Esophagus muscularis mucosa (tissue), 3 donors: ENCODE measurements around the gene POMT1.

ENCODE experiments used
- CTCF ChIP-seq, 3 experiments: fragments of 200-600 bp in 2 of 3; fragments of 450-650 bp in 1 of 3; sonication (generic) in 2 of 3; IDR thresholded peaks; one replicate each; pipeline ENCODE4 v1.5.1; 2017 to 2019; ENCODE audit warnings: antibody characterized with exemption in 3 of 3, mild to moderate bottlenecking in 2 of 3, moderate library complexity in 1 of 3
- POLR2A ChIP-seq: fragments of 450-650 bp; IDR thresholded peaks from one replicate; pipeline ENCODE4 v1.6.1; 2017; ENCODE audit warnings: antibody characterized with exemption, moderate library complexity, mild to moderate bottlenecking, low read depth
- POLR2AphosphoS5 ChIP-seq, 2 donors: sonication (generic); formaldehyde crosslinking; IDR thresholded peaks; one replicate each; pipeline ENCODE4 v1.6.1; 2017; ENCODE audit warnings: antibody characterized with exemption in 2 of 2

GRCh38 chr9:131500939-131501541 is 1.7 kb upstream of the POMT1 start:
- TF ChIP-seq CTCF (IDR thresholded peaks at IDR 0.05) (no peak), POLR2A (no peak), POLR2AphosphoS5 (IDR thresholded peaks at IDR 0.05) (no peak)
